Measurements from ENCODE around the gene VSTM4. TPM values are rescaled to one million over a fixed set of nuclear protein-coding genes. Genes with fewer than 3 reads are reported as not detected.

Gene VSTM4
- total and polyA plus RNA-seq, 9 of the 15 experiments (the other 6 are each of a cell fraction or from before 2014, with no cell fraction given): 1.0 to 7.9 (median 3.0) TPM

DNA sequence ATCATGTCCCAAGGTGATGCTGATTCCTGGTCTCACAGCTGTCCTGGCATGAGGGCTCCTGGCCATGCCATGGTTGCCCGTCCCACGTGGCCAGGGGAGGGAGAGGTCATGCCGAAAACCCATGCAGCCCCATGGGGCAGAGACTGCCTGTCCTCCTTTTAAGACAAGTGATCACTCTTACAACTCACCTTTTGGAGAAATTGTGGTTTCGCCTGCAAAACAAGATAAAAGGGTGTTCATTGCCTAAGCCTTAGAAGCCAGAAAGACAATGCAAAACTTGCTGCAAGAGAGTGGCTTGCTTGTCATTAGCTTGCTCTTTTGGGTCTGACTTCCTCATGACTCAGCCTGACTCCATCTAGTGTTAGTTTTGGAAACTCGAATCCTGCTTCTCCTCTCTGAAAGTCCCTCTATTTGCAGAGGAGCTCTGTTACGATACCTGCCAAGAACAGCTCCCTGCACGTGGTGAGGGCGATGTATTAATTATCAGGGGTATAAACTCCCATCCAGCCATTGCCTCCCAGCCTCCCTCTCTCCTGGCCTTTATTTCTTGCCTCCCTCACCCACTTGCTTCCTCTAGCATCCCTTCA lies 46.2 kb upstream of the VSTM4 start (continued):
- TF ChIP-seq TGIF2 (CRISPR knock-in tag; IDR thresholded peaks at IDR 0.05): no peak
- peak; percentile 56 to 63 for TF ChIP-seq E2F6 (IDR thresholded peaks at IDR 0.05; ENCODE audit: borderline replicate concordance in 1 of 2, extremely low read depth in 1 of 2, insufficient read depth in 1 of 2, insufficient read length in 1 of 2, low read depth in 1 of 2, low read length in 1 of 2, poor library complexity in 1 of 2, severe bottlenecking in 1 of 2)
- TF ChIP-seq DMBX1 (CRISPR knock-in tag; IDR thresholded peaks at IDR 0.05; ENCODE audit: borderline replicate concordance): 0 out of 2 replicates have a peak, but pooled peaks have one; percentile 40
- TF ChIP-seq TEAD2 (tag; IDR thresholded peaks at IDR 0.05): no peak
- TF ChIP-seq SREBF1 (IDR thresholded peaks at IDR 0.05; ENCODE audit: borderline replicate concordance, low read depth, low read length): no peak
- no peak for TF ChIP-seq PCBP2 (IDR thresholded peaks at IDR 0.05; ENCODE audit: low read depth, low read length, poor library complexity, severe bottlenecking)
- no peak for TF ChIP-seq POLR2B (IDR thresholded peaks at IDR 0.05; ENCODE audit: low read depth, partially characterized antibody)
- TF ChIP-seq ZKSCAN3 (CRISPR knock-in tag; IDR thresholded peaks at IDR 0.05): no peak
- no peak for TF ChIP-seq ZNF408 (CRISPR knock-in tag; IDR thresholded peaks at IDR 0.05; ENCODE audit: low read depth)
- TF ChIP-seq ZNF133 (CRISPR knock-in tag; IDR thresholded peaks at IDR 0.05): no peak
- TF ChIP-seq, protein P1, sequence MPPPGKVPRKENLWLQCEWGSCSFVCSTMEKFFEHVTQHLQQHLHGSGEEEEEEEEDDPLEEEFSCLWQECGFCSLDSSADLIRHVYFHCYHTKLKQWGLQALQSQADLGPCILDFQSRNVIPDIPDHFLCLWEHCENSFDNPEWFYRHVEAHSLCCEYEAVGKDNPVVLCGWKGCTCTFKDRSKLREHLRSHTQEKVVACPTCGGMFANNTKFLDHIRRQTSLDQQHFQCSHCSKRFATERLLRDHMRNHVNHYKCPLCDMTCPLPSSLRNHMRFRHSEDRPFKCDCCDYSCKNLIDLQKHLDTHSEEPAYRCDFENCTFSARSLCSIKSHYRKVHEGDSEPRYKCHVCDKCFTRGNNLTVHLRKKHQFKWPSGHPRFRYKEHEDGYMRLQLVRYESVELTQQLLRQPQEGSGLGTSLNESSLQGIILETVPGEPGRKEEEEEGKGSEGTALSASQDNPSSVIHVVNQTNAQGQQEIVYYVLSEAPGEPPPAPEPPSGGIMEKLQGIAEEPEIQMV (tag; conservative IDR thresholded peaks at IDR 0.05; ENCODE audit: low read depth): no peak
- TF ChIP-seq, protein P2, sequence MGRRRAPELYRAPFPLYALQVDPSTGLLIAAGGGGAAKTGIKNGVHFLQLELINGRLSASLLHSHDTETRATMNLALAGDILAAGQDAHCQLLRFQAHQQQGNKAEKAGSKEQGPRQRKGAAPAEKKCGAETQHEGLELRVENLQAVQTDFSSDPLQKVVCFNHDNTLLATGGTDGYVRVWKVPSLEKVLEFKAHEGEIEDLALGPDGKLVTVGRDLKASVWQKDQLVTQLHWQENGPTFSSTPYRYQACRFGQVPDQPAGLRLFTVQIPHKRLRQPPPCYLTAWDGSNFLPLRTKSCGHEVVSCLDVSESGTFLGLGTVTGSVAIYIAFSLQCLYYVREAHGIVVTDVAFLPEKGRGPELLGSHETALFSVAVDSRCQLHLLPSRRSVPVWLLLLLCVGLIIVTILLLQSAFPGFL (CRISPR knock-in tag; IDR thresholded peaks at IDR 0.05): no peak
- no peak for TF ChIP-seq KAT7 (CRISPR knock-in tag; IDR thresholded peaks at IDR 0.05; ENCODE audit: borderline replicate concordance)
- TF ChIP-seq, protein P3, sequence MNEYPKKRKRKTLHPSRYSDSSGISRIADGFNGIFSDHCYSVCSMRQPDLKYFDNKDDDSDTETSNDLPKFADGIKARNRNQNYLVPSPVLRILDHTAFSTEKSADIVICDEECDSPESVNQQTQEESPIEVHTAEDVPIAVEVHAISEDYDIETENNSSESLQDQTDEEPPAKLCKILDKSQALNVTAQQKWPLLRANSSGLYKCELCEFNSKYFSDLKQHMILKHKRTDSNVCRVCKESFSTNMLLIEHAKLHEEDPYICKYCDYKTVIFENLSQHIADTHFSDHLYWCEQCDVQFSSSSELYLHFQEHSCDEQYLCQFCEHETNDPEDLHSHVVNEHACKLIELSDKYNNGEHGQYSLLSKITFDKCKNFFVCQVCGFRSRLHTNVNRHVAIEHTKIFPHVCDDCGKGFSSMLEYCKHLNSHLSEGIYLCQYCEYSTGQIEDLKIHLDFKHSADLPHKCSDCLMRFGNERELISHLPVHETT (CRISPR knock-in tag; conservative IDR thresholded peaks at IDR 0.05 in 1 of 2, IDR thresholded peaks at IDR 0.05 in 1 of 2): peak in 1 of 2 experiments; percentile 47; a peak in 1 of 4 replicates
- TF ChIP-seq, protein P4, sequence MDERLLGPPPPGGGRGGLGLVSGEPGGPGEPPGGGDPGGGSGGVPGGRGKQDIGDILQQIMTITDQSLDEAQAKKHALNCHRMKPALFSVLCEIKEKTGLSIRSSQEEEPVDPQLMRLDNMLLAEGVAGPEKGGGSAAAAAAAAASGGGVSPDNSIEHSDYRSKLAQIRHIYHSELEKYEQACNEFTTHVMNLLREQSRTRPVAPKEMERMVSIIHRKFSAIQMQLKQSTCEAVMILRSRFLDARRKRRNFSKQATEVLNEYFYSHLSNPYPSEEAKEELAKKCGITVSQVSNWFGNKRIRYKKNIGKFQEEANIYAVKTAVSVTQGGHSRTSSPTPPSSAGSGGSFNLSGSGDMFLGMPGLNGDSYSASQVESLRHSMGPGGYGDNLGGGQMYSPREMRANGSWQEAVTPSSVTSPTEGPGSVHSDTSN (CRISPR knock-in tag; IDR thresholded peaks at IDR 0.05; ENCODE audit: low read depth): no peak
- TF ChIP-seq, protein P4 (tag; conservative IDR thresholded peaks at IDR 0.05; ENCODE audit: low read depth): no peak; the same call in 1 of the 2 replicates
- peak; percentile 38 for TF ChIP-seq CXXC5 (CRISPR knock-in tag; IDR thresholded peaks at IDR 0.05)
